IPS-18a (cell line): ENCODE measurements around the gene NCF2.

Experiments
- H3K27ac ChIP-seq: one replicate; pipeline ENCODE4 v1.5.1; 2013; ENCODE audit warnings: low read length
- H3K27me3 ChIP-seq: one replicate; pipeline ENCODE4 v1.6.1; 2013; ENCODE audit warnings: mild to moderate bottlenecking, low read length; ENCODE audit not compliant: control insufficient read depth, insufficient read depth
- H3K36me3 ChIP-seq: one replicate; pipeline ENCODE4 v1.6.1; 2013; ENCODE audit warnings: low read depth, low read length; ENCODE audit not compliant: control insufficient read depth
- H3K4me1 ChIP-seq: one replicate; pipeline ENCODE4 v1.6.1; 2013; ENCODE audit warnings: low read depth, low read length; ENCODE audit not compliant: control insufficient read depth
- H3K4me3 ChIP-seq: one replicate; pipeline ENCODE4 v1.5.1; 2013; ENCODE audit warnings: low read length
- H3K9ac ChIP-seq: one replicate; pipeline ENCODE4 v1.6.1; 2013; ENCODE audit warnings: mild to moderate bottlenecking, low read length, moderate library complexity
- H3K9me3 ChIP-seq: one replicate; pipeline ENCODE4 v1.6.1; 2013; ENCODE audit warnings: low read depth, low read length; ENCODE audit not compliant: control insufficient read depth

The NCF2 gene

DNA sequence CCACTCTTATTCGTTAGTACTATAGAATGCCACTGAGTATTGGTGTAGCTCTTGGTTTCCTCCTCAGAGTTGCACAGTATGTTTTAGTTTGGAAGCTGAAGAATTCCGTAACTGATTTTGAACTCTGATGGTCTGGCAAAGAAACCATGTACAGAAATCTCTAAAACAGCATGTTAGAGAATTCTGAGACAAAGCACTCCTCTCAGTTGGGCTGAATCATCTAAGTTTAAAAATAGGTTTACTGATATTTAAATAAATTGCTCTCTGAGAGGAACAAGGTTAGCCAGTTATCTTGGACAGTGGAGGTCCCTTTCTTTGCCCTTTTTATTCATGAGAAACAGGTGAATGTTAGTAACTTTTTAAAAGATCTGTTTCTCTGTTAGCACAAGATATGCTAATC is 43.8 kb downstream of the NCF2 start:
- H3K4me3 ChIP-seq = peak overlapping the region; percentile 18
- H3K9me3 ChIP-seq = no peaks in the 10 kb centered on the region
- H3K27ac ChIP-seq = no peak overlapping the region
- H3K4me1 ChIP-seq = peaks cover 32% of the 10 kb centered on the region
- no peak overlapping the region for H3K9ac ChIP-seq
- no peaks in the 10 kb centered on the region for H3K27me3 ChIP-seq
- peaks cover 79% of the 10 kb centered on the region for H3K36me3 ChIP-seq

DNA sequence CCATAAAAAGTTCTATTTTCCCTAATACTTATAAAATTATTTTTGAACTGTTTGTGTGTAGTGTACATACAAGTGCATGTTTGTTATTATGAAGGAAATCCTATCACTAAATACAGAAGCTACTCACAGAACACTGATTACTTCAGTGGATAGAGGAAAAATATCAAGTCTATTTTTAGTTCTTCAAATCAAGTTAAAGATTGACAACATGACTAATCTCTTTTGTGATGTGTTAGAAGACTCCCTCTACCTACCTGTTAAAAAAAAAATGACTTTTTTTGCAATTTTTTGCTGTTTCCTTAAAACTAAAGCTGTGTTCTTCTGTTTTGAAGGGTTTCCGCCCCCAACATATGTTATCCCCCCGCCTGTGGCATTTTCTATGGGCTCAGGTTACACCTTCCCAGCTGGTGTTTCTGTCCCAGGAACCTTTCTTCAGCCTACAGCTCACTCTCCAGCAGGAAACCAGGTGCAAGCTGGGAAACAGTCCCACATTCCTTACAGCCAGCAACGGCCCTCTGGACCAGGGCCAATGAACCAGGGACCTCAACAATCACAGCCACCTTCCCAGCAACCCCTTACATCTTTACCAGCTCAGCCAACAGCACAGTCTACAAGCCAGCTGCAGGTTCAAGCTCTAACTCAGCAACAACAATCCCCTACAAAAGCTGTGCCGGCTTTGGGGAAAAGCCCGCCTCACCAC is 45.5 kb downstream of the NCF2 start:
- no peak overlapping the region for H3K9ac ChIP-seq
- no peak overlapping the region for H3K4me3 ChIP-seq
- H3K9me3 ChIP-seq = no peaks in the 10 kb centered on the region
- peak overlapping the region; percentile 28 for H3K27ac ChIP-seq
- peaks cover 77% of the 10 kb centered on the region for H3K36me3 ChIP-seq
- no peaks in the 10 kb centered on the region for H3K27me3 ChIP-seq
- H3K4me1 ChIP-seq = peaks cover 32% of the 10 kb centered on the region

DNA sequence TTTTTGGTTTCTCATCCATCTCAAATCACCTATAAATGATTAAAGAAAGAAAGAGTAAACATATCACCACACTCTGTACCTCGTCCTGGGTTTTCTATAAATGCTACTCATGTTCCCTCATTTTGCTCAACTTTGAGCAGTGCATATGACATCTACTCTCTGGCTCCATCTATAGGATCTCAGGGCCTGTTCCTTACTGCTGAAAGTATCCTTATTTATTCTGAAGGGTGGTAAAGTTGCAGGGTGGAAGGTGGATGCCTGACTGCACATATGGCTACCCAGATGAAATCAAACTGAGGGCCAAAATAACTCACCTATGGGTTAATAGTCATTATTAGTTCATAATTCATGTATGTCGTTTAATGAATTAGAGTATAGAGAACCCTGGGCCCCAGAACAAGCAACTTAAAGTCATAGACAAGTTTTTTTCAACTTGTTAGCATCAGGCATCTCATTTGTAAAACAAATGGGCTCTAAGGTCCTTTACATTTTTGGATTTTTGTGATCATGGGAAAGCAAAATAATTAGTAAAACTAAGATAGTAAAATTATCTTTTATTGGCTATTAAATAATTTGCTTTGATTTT is 46.5 kb downstream of the NCF2 start:
- H3K36me3 ChIP-seq = peaks cover 75% of the 10 kb centered on the region
- H3K4me1 ChIP-seq = peaks cover 32% of the 10 kb centered on the region
- H3K27ac ChIP-seq = no peak overlapping the region

DNA sequence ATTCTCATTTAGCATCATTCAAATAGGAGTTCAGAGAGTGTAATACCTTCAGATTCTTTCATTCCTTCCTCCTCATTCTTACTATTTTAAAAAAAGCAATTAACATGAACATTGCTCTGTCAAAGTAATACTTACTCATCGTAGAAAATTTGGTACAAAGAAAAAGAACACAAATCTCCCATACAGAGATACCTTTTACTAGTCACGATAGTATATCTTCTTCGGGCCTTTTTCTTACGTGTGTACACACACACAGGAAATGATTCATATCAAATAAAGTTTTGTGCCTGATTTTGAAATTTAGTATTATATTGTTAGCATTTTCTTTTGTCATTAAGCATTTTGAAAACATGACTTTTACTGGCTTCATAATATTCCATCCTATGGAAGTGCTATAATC is 52.9 kb downstream of the NCF2 start:
- Histone ChIP-seq H3K4me3 (no peak overlapping the region), H3K27me3 (no peaks in the 10 kb centered on the region), H3K36me3 (peaks cover 83% of the 10 kb centered on the region), H3K27ac (no peak overlapping the region), H3K9me3 (no peaks in the 10 kb centered on the region), H3K4me1 (no peaks in the 10 kb centered on the region), H3K9ac (no peak overlapping the region)

More for the DNA sequence above, 46.5 kb downstream of the NCF2 start:
- Histone ChIP-seq H3K4me3 (no peak overlapping the region), H3K9me3 (no peaks in the 10 kb centered on the region), H3K9ac (no peak overlapping the region), H3K27me3 (no peaks in the 10 kb centered on the region)

DNA sequence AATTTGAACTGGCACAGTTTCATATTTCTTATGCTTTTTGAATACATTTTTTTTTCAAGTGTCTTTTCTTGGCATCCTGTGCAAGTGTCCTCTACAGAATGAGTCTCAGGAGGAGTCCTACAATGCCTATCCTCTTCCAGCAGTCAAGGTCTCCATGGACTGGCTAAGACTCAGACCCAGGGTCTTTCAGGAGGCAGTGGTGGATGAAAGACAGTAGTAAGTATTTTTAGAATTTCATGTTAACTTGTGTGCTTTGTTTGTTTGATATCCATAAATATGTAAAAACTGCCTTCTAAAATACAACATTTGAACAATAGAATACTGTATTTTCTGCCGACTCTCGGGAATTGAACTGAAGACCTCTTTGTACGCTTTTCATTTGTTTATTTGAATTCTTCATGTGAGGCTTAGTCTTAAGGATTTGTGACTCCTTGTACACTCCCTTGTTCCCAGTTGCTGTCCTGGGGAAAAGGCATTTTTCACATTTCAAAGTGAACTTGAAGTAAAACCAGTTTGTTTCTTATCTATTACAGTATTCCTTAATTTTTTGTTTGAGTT is 56.6 kb downstream of the NCF2 start:
- H3K27me3 ChIP-seq = no peaks in the 10 kb centered on the region
- H3K27ac ChIP-seq = no peak overlapping the region
- H3K9me3 ChIP-seq = no peaks in the 10 kb centered on the region
- no peaks in the 10 kb centered on the region for H3K4me1 ChIP-seq
- no peak overlapping the region for H3K4me3 ChIP-seq
- H3K9ac ChIP-seq = no peak overlapping the region
- peaks cover 86% of the 10 kb centered on the region for H3K36me3 ChIP-seq

DNA sequence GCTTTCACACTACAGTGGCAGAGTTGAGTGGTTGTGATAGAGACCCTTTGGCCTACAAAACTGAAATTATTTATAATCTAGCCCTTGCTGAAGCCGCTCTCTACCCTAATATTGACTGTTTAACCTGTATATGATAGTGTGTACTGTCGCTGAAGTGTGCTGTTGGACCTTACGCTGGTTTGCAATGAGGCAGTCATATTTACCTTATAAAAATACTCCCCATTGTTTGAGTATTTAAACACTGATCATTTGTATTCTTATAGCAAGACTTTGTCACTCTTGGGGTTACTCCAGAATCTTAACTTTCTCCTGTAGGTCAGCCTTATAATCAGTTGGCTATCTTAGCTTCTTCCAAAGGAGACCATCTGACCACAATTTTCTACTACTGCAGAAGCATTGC is 61.7 kb downstream of the NCF2 start:
- no peak overlapping the region for H3K4me3 ChIP-seq
- H3K4me1 ChIP-seq = no peaks in the 10 kb centered on the region
- H3K9me3 ChIP-seq = no peaks in the 10 kb centered on the region
- H3K27ac ChIP-seq = no peak overlapping the region
- H3K9ac ChIP-seq = no peak overlapping the region
- H3K36me3 ChIP-seq = peaks cover 67% of the 10 kb centered on the region
- no peaks in the 10 kb centered on the region for H3K27me3 ChIP-seq

DNA sequence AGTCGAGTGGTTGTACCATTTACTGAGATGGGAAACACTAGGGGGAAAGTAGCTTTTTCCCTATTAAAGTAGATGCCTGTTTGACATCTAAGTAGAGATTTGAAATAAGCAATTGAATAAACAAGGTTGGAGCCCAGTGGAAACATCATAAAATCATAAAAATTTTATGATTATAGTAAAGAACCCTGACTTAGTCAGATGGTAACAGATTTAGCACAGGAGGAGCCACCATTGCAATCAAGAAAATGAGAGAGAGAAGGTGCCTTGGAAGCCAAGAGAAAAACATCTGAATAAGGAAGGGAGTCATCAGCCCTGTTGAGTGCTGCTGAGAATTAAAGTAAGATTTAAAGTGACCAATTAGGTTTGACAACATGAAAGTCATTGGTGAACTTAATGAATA is 68.2 kb downstream of the NCF2 start:
- Histone ChIP-seq H3K9me3 (no peaks in the 10 kb centered on the region), H3K27ac (no peak overlapping the region), H3K4me1 (no peaks in the 10 kb centered on the region), H3K36me3 (peaks cover 44% of the 10 kb centered on the region), H3K9ac (no peak overlapping the region), H3K27me3 (no peaks in the 10 kb centered on the region), H3K4me3 (no peak overlapping the region)

DNA sequence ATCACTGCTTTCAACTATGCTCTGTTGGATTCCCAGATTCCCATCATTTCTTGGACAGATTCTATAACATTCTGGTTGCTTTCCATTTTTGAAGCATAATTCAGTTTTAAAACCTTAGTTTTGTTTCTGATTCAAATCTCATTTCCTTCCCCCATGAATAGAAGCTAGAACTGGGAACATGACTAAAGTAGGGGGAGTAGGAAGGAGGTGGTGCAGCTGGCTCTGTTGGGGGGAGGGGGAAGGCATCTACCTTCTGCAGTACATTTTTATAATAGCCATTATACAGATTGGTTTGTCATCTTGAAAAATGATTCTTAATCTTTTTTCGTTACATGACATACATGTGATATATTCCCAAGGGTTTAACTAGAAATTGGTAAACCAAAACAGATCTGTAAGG is 69.9 kb downstream of the NCF2 start:
- Histone ChIP-seq H3K9ac (no peak overlapping the region), H3K9me3 (no peaks in the 10 kb centered on the region), H3K27ac (no peak overlapping the region), H3K36me3 (peaks cover 43% of the 10 kb centered on the region), H3K4me3 (no peak overlapping the region), H3K4me1 (no peaks in the 10 kb centered on the region), H3K27me3 (no peaks in the 10 kb centered on the region)

DNA sequence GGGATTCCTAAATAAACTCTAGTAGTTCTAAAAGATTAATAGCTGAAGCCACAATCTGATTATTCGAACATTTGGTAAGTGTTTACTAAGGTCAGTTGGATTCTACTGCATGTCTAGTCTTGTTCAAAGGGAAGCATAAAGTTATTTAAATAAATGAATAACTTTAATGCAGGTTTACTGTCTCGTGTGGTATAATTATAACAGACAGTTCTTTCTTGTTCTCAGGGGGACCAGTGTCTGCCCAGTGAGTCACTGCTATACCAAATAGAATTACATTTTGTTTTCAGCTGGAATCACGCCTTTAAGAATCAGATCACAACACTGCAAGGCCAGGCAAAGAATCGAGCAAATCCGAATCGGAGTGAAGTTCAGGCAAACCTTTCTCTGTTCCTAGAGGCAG is 72.9 kb downstream of the NCF2 start:
- Histone ChIP-seq H3K9ac (no peak overlapping the region), H3K4me1 (no peaks in the 10 kb centered on the region), H3K27me3 (no peaks in the 10 kb centered on the region), H3K9me3 (no peaks in the 10 kb centered on the region), H3K36me3 (peaks cover 37% of the 10 kb centered on the region), H3K4me3 (no peak overlapping the region), H3K27ac (no peak overlapping the region)

DNA sequence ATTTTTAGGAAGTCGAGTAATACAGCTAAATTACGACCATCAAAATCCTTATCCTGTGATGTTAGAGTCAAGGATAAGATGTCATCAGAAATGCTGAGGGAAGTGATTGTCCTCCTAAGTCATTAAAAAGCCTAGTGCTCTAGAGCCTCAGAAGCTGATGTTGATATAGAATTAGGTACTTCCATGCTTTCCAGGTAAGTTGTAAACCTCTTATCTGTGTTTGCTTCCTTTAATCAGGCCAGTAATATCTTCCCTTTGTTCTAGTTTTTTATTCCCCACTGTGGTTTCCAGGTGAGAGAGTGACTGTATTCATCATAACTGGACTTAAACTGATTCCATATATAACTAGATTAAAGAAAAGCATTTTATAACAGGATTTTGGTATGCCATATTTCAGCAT is 73.5 kb downstream of the NCF2 start:
- Histone ChIP-seq H3K27ac (no peak overlapping the region), H3K9ac (no peak overlapping the region), H3K9me3 (no peaks in the 10 kb centered on the region), H3K4me3 (no peak overlapping the region), H3K4me1 (no peaks in the 10 kb centered on the region), H3K27me3 (no peaks in the 10 kb centered on the region), H3K36me3 (peaks cover 34% of the 10 kb centered on the region)

DNA sequence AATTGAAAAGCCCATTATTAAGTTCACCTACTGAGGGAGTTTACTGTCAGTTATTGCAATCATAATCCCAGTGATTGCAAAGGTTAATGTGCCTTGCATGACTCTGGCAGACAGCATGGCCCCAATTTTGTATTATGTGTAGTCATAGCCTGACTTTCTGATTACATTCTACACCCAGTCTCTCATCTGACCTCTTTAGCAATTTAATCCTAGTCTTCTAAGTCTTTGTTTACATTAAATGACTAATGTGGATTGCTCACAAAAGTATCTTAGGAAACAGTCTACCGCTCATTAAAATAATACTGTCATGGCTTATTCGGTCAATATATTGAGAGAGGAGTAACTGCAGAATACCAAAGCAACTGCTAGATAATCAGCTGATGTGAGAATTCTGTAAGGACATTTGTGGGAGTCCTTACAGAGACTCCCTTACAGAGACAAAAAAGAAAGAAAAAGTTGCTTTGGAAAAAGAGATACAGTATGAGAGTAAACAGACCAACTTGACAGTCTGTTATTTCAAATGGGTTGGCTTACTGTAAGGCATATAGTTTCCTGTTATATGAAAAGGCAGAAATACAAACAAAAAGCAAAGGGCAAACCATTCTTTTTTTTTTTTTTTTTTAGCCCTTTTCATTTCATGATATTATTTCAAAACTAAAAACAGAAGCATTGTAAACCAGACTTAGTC is 75.1 kb downstream of the NCF2 start:
- peaks cover 21% of the 10 kb centered on the region for H3K36me3 ChIP-seq
- no peaks in the 10 kb centered on the region for H3K9me3 ChIP-seq
- no peak overlapping the region for H3K27ac ChIP-seq
- peaks cover 6% of the 10 kb centered on the region for H3K4me1 ChIP-seq
- no peaks in the 10 kb centered on the region for H3K27me3 ChIP-seq
- no peak overlapping the region for H3K4me3 ChIP-seq
- no peak overlapping the region for H3K9ac ChIP-seq
